Measurements from ENCODE around the gene EPB41. TPM values are rescaled to one million over a fixed set of nuclear protein-coding genes. Genes with fewer than 3 reads are reported as not detected.
"Not testable (repeated sequence)": the region's sequence is repeated elsewhere in the genome, so short reads cannot be mapped to it uniquely, and the experiment has no call there.

Gene EPB41
- polyA plus RNA-seq, 2 of the 4 experiments (the other 2 are of a cell fraction), result 4.9 to 12.8 TPM

GRCh38 chr1:28869952-28870351 is 44.4 kb upstream of the EPB41 start:
- CTCF ChIA-PET, result interaction anchor here (0.7 to 2.4 kb wide), 4 partner anchors 10 to 85 kb away, joined by 3 to 8 read pairs (median 5); no protein-coding TSS in a partner anchor
- Histone ChIP-seq H3K4me2 (no peak overlapping the region), H3K27ac (no peak overlapping the region), H3K9me3 (no peaks in the 10 kb centered on the region), H3K4me1 (peaks cover 17% of the 10 kb centered on the region), H3K4me3 (no peak overlapping the region)
- WGBS (ENCODE audit: missing lambda C conversion rate), result 93% methylated on average over 4 of the region's 5 CpGs
- POLR2A ChIA-PET, result no interaction called here
- FAIRE-seq (no peak), DNase-seq (ENCODE audit: low read depth in 1 of 2, low spot score in 1 of 2) (no peak), ATAC-seq (no peak)
- TF ChIP-seq CHD2 (IDR thresholded peaks at IDR 0.05; ENCODE audit: low read length, partially characterized antibody) (no peak), REST (IDR thresholded peaks at IDR 0.05) (0 out of 2 replicates have a peak, but pooled peaks have one; percentile 18)

- ATAC-seq (no peak; a peak in 1 of 6 replicates), DNase-seq (ENCODE audit: low read depth in 1 of 2, low spot score in 1 of 2) (no peak), FAIRE-seq (no peak)
- Histone ChIP-seq H3K4me3 (no peak overlapping the region), H3K27ac (peak overlapping the region in 1 of 2 experiments; percentile 41; a peak in 1 of 6 replicates), H3K9me3 (no peaks in the 10 kb centered on the region), H3K4me1 (peaks cover 9% of the 10 kb centered on the region), H3K4me2 (peak overlapping the region; percentile 39; the same call in 1 of the 3 replicates)
- 90% methylated on average over 7 of the region's 12 CpGs for WGBS (ENCODE audit: missing lambda C conversion rate)
- ChIA-PET POLR2A (interaction anchor here (0.7 kb wide), 1 partner anchor 203 kb away, joined by 5 read pairs; the partner anchor contains the start of gene GMEB1), CTCF (interaction anchor here (0.8 to 10.6 kb wide), 3 partner anchors 10 to 252 kb away, joined by 3 to 211 read pairs (median 4); partner anchors contain the start of gene TMEM200B)
- no peak for TF ChIP-seq TFCP2L1 (CRISPR knock-in tag; IDR thresholded peaks at IDR 0.05)
- no peak for TF ChIP-seq CBX8 (IDR thresholded peaks at IDR 0.05)
- TF ChIP-seq RFX5 (IDR thresholded peaks at IDR 0.05), result no peak
- TF ChIP-seq HOXB5 (CRISPR knock-in tag; IDR thresholded peaks at IDR 0.05), result no peak
- no peak for TF ChIP-seq ESRRA (IDR thresholded peaks at IDR 0.05; ENCODE audit: borderline replicate concordance, low read length)
- no peak for TF ChIP-seq BCL3 (IDR thresholded peaks at IDR 0.05)
- no peak for TF ChIP-seq NFE2L2 (conservative IDR thresholded peaks at IDR 0.05; ENCODE audit: low read length)
- no peak for TF ChIP-seq ZSCAN20 (CRISPR knock-in tag; IDR thresholded peaks at IDR 0.05)
These were observed 42.6 kb upstream of the EPB41 start for GRCh38 chr1:28871631-28872401.

GRCh38 chr1:28875134-28875533 is 39.2 kb upstream of the EPB41 start:
- ATAC-seq, POLR2A ChIA-PET: not testable (repeated sequence)
- WGBS (ENCODE audit: missing lambda C conversion rate), result 89% methylated on average over 5 of the region's 5 CpGs

GRCh38 chr1:28877132-28877781 is 37.1 kb upstream of the EPB41 start:
- ATAC-seq, result peak; percentile 80 to 86
- H3K4me1 ChIP-seq, result peaks cover 6% of the 10 kb centered on the region; the same call in 2 of the 3 replicates
- peak; percentile 66 to 73 for DNase-seq (ENCODE audit: low read depth in 1 of 2, low spot score in 1 of 2)
- POLR2A ChIA-PET, result interaction anchor here (0.7 to 1.5 kb wide), 3 partner anchors 141 to 234 kb away, joined by 3 to 16 read pairs (median 3); partner anchors contain the start of genes RNU11, TAF12 and YTHDF2
- CTCF ChIA-PET, result interaction anchor here (0.8 to 12.9 kb wide), 66 partner anchors 8 to 517 kb away, joined by 3 to 512 read pairs (median 5); partner anchors contain the start of genes OPRD1, SRSF4 and YTHDF2
- H3K4me3 ChIP-seq, result no peak overlapping the region
- FAIRE-seq, result no peak
- peak overlapping the region; percentile 32; the same call in 2 of the 3 replicates for H3K4me2 ChIP-seq
- H3K9me3 ChIP-seq, result no peaks in the 10 kb centered on the region
- WGBS (ENCODE audit: missing lambda C conversion rate), result 11% methylated on average over 17 of the region's 18 CpGs
- no peak overlapping the region for H3K27ac ChIP-seq
- TF ChIP-seq KDM5A (IDR thresholded peaks at IDR 0.05) (no peak), HES2 (IDR thresholded peaks at IDR 0.05) (no peak), MAFK (IDR thresholded peaks at IDR 0.05; ENCODE audit: partially characterized antibody) (no peak), FOXS1 (CRISPR knock-in tag; IDR thresholded peaks at IDR 0.05) (no peak), RAD21 (conservative IDR thresholded peaks at IDR 0.05 in 1 of 2, IDR thresholded peaks at IDR 0.05 in 1 of 2) (peak; percentile 92 to 97), REST (IDR thresholded peaks at IDR 0.05) (no peak), SMC3 (IDR thresholded peaks at IDR 0.05) (peak; percentile 88), HDAC2 (IDR thresholded peaks at IDR 0.05) (no peak)

More at GRCh38 chr1:28875134-28875533, 39.2 kb upstream of the EPB41 start:
- CTCF ChIA-PET, result interaction anchor here (2.6 to 12.9 kb wide), 3 partner anchors 47 to 157 kb away, joined by 11 to 512 read pairs (median 211); no protein-coding TSS in a partner anchor
- H3K4me2 ChIP-seq; H3K9me3 ChIP-seq; H3K27ac ChIP-seq; DNase-seq (ENCODE audit: low read depth in 1 of 2, low spot score in 1 of 2); FAIRE-seq; H3K4me3 ChIP-seq; H3K4me1 ChIP-seq: not testable (repeated sequence)

Data from A549 (cell line).